Measurements from ENCODE around the gene TSPYL6.
A peak's percentile ranks its signal among the peaks of the same experiment; 100 is the strongest.

Gene TSPYL6

DNA sequence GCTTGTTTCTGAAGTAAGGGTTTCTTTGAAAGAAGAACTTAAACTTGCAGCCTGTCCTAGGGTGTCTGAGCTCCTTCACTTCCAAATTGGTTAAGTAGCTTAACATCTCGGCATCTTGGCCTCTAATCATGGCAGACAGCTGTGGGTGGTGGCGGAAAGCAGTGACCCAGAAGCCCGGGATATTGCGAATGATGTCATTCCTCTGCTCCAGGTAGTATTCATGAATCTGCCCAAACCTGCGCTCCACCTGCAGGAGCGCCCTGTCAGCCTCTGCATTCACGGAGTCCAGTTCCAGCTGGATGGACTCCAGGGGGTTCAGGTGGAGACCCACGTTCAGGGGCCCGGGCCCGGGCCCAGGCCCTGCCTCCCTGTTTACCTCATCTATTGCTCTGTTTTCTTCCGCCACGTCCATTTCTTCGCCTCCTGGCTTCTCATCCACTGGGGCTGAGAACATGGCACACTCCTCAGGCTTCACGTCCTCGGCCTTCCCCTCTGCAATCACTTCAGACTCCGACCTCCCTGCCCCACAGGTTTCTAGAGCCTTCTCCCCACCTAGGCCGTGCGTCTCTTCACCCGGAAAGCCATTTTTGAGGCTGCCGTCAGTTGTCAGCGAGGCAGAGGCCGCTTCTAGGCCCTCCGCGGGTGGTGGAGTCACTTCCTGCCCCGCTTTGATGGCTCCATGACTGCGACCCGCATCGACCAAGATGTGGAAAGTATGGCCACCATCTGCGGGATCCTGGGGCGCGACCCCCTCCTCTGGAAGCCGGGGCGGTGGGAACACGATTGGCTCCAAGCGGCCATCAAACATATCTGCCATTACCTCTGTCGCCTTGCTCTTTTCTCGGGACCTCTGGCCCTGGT is 569 bp downstream of the TSPYL6 start:
- DNase-seq = no peak

DNA sequence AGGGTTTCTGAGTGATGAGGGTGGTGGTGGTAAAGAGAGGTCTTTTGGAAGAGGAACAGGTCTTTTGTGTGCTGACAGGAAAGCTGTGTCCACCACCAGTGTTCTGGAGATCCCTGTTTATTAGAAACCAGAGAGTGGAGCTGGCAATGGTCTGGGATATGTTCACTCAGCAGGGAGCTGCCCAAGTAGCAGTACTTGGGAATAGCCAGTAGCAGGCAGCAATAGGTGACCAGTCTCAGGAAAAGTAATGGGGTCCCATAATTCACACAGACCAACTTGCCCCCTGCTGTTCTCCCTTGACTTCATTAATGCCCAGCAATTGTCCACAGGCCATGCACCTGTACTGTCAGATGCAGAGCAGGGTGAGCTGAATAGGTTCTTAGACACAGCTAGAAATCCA is 1.8 kb downstream of the TSPYL6 start:
- no peak for DNase-seq

DNA sequence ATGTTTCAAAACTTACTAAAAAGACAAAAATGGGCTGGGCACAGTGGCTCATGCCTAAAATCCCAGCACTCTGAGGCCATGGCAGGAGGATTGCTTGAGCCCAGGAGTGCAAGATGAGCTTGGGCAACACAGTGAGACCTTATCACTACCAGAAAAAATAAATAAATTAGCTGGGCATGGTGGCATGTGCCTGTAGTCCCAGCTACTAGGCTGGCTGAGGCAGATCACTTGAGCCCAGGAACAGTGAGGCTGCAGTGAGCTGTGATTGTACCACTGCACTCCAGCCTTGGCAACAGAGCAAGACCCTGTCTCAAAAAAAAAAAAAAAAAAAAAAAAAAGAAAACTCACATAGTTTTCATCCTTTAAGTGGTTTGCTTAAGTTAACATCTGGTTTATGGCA is 6.4 kb downstream of the TSPYL6 start:
- no peak for DNase-seq

DNA sequence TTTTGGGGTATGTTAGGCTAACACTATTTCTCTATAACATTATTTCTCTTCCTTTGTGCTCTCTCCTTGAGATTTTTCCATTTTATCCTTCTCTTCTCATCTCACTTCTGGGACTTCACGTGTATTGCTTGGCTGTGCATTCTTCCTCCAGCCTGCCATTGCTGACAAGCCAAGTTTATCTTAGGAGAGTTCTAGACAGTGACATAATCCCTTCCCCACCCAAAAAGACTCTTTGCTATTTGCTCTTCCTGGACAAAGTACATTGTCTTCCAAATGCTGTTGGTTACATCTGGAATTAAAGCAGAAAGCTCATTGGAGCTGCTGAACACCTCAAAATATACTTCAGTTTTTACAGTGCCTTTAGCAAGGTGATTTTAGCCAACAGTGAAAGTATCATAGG is 8.9 kb downstream of the TSPYL6 start:
- DNase-seq = no peak

DNA sequence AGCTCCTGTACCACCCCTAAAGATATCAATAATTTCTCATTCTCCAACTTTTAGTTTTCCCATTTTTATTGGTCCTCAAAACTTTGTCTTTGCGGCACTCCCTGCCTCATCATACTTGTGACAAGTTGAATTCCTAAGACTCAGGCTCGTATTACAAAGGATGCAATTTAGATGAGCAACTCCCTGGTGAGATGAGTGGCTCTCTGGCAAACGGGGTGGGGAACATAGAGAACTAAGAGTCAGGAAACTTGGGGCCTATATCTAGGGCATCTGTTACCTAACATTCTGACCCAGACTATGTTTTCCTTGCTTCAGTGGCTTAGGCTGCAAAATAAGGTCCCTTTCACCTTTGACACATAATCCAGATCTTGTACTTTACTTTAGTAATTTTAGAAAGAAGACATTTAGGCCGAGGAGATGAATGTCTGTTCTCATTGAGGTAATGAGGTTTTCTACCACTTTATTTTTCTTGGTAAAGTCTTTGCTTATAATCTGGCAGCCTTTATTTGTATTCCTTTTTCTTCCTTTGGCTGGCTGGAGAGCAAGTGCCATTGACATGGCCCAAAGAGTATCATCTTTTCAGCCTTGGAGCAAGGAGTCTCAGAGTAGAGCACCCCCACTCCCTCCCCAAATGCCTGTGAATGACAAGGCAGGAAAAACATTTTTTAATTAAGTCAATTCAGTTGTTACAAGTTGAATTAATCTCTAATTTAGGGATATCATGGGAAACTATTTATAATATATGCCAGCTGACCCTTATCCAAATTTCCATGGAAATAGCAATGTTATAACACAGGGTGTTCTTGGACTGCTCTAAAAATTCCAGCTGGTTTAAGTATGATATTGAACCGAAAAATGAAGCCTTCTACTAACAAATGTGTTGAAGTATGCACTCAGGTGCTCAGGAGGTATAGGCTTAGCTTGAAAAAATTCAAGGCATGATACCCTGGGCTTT is 15.2 kb downstream of the TSPYL6 start:
- no peak for DNase-seq

DNA sequence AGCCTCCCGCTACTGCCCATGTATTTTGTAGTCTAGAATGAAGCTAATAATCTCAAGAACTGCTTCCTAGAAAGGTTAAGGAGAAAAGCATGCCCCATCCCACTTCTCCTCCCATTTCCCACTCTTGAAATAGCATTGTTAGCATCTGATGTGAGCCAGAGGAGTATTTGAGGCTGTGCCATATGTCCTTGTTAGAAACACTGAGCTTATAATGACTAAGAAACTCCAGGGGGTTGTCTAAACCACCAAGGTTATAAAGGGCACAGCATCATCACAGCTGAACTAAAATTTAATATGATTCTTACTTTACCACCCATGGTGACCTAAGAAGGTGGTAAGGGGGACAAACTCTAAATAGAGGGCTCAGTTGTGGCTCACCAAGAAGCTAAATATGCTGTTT is 16.6 kb downstream of the TSPYL6 start:
- DNase-seq = no peak

DNA sequence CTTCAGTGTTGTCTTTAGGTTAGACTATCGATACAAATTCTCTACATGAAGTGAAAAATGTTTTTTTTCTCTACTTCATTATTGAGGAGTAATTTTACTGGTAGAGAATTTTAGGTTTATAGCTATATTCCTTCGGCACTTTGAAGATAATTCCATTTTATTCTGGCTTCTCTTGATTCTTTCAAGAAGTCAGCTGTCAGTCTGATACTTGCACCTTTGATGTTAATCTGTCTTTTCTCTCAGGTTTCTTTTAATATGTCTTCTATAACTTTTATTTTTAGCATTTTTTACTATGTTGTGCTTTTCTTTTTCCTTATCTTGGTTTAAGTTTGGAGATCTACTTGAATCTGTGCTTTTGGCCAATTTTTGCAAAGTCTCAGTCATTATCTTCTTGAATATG is 18.6 kb downstream of the TSPYL6 start:
- no peak for DNase-seq

DNA sequence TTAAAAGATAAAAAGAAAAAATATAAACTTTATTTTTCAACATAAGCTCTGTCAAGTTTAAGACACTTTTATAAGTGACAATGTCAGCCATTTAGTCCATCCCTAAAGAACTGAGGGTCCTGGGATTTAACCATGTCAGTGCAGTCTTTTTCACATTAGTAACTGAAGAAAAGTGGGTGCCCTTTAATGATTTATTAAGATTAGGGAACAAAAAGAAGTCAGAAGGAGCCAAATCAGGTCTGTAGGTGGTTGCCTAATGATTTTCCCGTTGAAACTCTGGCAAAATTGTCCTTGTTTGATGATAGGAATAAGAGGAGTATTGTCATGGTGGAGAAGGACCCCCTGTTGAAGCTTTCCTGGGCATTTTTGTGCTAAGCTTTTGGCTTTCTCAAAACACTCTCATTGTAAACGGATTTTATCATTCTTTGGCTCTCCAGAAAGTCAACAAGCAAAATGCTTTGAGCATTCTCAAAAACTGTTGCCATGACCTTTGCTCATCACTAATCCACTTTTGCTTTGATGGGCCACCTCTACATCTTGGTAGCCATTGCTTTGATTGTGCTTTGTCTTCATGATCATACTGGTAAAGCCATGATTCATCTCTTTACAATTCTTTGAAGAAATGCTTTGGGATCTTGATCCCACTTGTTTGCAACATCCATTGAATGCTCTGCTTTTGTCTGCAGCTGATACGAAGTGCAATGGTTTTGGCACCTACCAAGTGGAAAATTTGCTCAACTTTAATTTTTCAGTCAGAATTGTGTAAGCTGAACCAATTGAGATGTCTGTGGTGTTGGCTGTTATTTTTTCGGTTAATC is 22.0 kb downstream of the TSPYL6 start:
- DNase-seq = no peak

DNA sequence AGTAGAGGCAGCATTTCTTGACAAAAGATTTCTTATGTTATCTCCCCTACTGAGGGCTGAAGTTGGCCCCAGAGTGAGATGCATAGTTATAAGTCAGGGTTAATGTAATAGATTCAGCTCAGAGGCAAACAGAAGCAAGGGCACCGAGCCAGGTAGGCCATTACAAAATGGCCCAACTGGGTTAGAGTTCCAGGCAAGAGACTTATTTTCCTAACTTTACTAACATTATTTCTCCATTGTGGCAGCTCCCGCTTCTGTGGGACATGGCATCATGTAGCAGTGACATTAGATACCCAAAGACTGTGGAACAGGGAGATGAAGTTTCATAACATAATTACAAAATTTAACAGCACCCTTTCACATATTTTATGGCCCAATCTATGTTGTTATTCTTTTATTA is 27.1 kb downstream of the TSPYL6 start:
- no peak for DNase-seq

DNA sequence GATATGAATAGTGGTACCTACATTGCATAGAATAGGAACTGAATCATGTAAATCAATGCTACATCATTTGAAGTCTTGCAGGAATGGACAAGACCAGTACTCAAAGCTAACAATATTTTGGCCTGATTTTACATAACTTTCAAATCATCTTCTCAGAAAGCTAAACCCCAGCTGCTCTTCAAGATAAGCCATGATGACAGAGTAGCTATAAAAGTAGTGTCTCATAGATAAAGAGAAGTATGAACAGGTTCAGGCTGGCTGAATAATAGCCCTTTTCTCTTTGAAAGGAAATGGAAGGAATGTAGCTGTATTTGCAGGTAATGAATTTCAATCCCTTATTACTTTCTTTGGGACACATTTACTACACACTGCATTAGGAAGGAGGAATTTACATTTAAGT is 28.2 kb downstream of the TSPYL6 start:
- DNase-seq = no peak

DNA sequence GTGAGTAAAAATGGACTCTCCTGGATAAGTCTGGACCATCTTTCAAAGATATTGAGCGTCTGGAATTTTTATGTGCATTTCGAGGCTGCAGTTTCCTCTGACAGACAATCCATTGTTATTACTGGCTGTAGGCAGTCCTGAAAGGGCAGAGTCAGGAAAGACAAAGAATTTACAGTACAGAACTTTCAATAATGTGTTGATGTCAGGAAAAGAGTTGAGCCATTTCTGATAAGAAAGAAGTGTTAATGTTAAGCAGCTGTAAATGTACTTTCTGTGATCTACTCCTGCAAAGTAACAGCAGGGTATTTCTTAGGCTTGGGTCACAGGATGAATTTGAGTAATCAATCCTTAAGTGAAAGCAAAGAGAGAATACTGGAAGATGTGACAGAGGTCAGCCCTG is 29.8 kb downstream of the TSPYL6 start:
- DNase-seq = no peak

DNA sequence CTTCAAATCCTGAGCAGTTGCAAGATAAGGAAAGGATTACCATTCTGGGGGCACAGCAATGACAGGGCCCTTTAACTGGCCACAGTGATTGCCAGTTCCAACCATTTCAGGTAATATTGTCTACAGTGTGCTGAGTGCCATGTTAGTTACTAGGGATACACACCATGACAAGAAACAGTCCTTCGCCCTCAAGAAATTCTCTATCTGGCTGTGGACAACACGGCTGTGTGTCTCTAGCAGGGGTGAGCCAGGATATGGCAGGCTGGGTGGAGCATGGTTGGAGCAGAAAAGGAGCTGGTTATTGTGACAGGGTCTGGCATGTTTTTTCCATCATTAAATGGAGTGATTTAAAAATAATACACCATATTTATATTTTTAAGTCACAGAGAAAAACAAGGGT is 31.0 kb downstream of the TSPYL6 start:
- DNase-seq = no peak

DNA sequence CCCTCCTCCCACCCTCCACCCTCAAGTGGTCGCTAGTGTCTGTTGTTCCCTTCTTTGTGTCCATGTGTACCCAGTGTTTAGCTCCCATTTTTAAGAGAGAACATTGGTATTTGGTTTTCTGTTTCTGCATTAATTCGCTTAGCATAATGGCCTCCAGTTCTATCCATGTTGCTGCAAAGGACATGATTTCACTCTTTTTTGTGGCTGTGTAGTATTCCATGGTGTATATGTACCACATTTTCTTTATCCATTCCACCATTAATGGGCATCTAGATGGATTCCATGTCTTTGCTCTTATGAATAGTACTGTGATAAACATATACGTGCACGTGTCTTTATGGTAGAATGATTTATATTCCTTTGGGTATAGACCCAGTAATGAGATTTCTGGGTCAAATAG is 42.9 kb downstream of the TSPYL6 start:
- no peak for DNase-seq

DNA sequence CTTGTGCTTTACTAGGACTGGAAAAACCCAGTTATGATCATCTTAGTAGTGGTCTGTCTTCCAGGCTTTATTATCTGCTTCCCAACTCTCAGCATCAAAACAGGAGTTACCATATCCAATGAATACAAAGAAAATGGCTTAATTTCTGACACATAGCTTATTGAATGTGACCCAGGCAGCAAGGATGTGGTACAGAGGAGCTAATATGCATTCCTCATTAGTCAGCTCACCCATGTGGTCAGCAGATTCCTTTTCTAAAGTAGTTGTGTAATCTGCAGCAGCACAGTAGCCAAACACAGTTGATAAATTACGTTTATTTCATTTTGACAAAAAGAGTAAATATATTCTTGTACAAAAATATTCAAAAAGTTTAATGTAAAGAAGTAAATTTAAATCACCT is 43.6 kb downstream of the TSPYL6 start:
- no peak for DNase-seq

DNA sequence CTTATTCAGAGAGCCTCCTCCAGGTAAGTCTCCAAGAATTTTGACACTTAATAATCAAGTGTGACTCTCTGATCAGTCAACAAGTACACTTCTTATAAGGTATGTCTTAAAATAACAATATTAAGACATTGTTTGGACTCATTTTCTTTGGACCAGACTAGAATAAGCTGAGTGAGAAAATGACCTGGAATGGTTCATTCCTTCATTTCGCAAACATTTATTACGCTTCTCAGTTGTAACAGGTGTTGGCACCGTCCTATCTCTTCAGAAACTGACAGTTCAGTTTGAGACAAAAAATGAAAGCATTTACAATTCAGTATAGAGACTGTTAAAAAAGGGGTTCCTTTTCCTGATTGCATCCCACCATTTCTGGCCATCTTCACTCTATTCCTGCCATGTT is 46.6 kb downstream of the TSPYL6 start:
- no peak for DNase-seq

DNA sequence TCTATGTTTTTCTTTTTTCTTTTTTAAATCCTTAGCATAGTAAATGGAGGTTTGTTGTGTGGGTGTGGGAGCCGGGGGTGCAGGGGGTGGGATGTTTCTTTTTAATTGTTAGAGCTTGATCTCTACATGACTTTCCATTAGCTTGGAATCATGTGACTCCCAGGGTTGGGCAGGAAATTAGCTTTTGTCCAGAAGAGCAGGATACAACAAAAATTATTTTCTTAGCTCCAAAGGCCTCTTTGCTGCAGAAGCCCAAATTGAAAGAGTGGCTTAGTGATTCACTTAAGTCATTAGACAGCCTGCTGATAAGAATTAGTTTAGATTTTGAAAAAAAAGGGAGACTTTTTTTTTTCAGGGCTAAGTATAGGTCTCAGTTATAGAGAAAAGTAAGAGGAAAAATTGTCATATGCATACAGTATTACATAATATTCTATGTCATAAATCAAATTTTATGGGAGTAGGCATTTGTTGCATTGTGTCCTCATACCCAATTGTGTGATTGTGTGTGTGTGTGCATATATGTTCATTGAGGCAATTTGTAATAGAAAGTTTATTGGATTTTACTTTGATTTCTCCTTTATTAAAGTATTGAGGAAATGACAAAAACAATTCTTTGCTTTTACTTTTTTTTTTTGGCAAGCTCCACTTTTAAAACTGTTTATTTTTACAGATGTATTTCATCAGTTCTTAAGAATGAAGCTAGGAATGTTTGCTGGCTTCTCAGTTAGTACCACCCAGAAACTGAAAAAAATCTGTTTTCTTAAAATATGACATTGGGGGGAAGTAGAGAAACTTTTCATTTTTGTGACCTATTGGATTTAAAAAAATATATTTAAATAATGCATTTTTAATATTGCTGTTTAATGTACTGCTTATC is 47.4 kb downstream of the TSPYL6 start:
- no peak for DNase-seq

DNA sequence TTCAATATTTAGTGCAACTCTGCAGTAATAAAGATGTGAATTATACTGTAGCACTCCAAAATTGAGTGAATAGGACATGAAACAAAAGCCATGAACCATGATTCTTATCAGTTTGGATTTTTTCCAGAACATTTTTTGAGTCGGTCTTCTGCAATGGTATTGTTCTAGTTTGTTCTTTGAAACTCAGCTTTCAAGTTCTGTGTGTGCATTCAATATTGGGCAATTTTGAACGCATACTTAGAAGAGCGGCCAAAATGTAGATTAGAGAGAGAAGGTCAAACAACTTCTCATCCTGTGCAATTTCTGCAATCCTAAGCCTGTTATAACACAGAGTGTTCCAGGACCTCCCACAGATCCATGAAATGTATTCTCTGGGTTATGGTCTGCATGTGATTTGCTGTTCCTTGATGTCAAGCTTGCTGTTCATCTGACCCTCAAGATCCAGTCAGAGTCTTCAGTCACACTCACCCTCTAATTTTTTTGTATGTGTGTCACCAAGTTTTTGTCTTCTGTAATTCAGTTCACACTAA is 48.3 kb downstream of the TSPYL6 start:
- DNase-seq = no peak

DNA sequence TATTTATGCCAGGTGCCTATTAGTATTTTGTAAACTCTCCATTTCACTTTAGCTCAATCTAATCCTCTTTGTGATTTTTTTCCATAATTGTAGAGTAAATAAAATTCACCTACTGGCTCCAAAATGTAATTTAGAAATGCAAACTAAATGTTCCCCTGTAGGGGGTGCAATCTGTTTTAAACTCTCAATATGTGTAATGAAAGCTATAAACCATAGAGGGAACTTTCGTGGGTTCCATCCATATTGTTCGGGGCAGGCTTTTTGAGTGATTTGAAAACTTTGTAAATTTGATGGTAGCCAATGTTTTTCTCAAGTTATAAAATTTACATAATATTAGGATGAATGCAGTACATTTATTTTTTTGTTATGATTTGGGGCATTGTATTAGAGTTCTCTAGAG is 49.4 kb downstream of the TSPYL6 start:
- peak; percentile 57 for DNase-seq

DNA sequence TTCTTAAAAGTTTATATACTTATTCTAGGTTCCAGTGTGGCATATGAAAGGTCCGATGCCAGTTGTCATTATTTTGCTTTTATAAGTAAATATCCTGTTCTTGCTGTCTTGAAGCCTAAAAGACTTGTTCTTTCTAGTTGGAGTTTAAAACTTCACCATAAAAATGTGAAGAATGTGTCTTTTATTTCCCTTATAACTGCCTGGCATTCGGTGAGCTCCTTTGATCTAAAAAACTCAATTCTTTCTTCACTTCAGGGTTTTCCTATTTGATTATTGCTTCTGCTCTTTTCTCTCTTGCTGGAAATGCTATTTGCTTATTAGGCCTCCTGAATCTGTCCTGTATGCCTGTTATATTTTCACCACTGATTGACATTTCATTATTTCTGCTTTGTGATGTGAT is 51.6 kb downstream of the TSPYL6 start:
- DNase-seq = no peak

Measured in NCI-H774 (cell line).